ENCODE results near the gene ARHGAP1. TPM values are rescaled to one million over a fixed set of nuclear protein-coding genes. Genes with fewer than 3 reads are reported as not detected.
"Not testable (repeated sequence)": the region's sequence is repeated elsewhere in the genome, so short reads cannot be mapped to it uniquely, and the experiment has no call there.

Gene ARHGAP1
- total RNA-seq, 1 donor from 2014 or later, result 104 TPM

DNA sequence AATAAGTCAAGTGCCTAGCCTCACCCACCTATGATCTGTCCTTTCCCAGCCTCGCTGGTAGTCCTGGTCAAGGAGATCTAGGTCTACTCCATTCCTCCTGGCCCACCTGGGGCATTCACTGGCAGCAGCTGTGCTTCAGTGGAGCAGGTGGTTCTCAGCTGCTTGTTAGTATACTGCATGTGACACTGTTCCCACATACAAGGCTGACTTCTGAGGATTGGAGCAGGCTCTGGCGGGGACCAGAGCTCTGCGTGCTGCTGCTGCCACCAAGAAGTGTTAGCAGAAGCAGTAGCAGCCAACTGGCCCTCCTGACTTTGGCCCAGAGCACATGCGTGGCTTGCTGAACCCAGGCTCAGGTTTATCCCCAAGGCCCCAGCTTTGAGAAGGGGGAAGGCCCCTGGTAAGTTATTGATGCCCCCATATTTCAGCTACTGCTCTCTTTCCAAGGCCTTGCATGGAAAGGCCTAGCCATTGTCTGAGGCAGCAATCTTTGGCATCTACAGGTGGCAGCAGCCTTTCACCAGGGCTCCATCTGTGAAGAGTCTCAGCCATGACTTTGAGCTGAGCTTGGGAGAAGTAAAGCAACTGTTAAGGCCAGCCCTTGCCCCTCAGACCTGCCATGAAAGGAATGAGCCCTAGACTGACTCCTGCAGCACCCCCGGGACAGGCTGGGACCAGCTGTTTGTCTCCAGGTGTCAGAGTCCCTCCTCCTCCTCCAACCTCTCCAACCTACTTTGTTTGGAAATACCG is 26.5 kb downstream of the ARHGAP1 start:
- intact Hi-C loops (cut with DNase I), result no loop called here
- Histone ChIP-seq H3K4me3 (no peak overlapping the region), H3K27ac (peak overlapping the region; percentile 81 to 84), H3K4me1 (peaks cover 4 to 18% of the 10 kb centered on the region in 2 donors), H3K27me3 (no peaks in the 10 kb centered on the region), H3K36me3 (peaks cover 64 to 73% of the 10 kb centered on the region in 2 donors), H3K9me3 (no peaks in the 10 kb centered on the region)
- no peak for TF ChIP-seq CTCF (IDR thresholded peaks at IDR 0.05)
- no peak for DNase-seq (ENCODE audit: low spot score in 2 of 2)

- no peak for TF ChIP-seq CTCF (IDR thresholded peaks at IDR 0.05)
- intact Hi-C loops (cut with DNase I), result no loop called here
- Histone ChIP-seq H3K9me3 (no peaks in the 10 kb centered on the region), H3K27me3 (no peaks in the 10 kb centered on the region), H3K36me3 (peaks cover 66 to 74% of the 10 kb centered on the region in 2 donors), H3K4me1 (peaks cover 5 to 21% of the 10 kb centered on the region in 2 donors), H3K4me3 (no peak overlapping the region), H3K27ac (no peak overlapping the region)
- DNase-seq (ENCODE audit: low spot score in 2 of 2), result no peak
Observed at GRCh38 chr11:46672381-46672839, 28.0 kb downstream of the ARHGAP1 start.

DNA sequence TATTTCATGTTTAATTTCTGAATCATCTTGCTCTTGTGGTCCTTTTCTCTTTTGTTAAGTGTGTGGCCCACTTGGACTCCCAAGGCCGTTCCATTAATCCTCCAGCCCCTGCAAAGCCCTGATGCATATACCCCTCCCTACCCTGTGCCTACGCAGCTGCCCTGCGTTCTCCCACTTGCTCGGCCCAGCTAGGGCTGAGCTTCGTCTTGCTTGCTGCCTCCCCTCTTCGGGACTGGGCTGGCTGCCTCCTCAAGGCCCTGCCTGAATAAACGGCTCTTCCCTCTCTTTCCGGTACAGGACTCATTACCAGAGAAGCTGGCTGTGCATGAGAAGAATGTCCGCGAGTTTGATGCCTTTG is 28.5 kb downstream of the ARHGAP1 start:
- DNase-seq (ENCODE audit: low spot score in 2 of 2), result no peak
- peaks cover 63 to 72% of the 10 kb centered on the region in 2 donors for H3K36me3 ChIP-seq

DNA sequence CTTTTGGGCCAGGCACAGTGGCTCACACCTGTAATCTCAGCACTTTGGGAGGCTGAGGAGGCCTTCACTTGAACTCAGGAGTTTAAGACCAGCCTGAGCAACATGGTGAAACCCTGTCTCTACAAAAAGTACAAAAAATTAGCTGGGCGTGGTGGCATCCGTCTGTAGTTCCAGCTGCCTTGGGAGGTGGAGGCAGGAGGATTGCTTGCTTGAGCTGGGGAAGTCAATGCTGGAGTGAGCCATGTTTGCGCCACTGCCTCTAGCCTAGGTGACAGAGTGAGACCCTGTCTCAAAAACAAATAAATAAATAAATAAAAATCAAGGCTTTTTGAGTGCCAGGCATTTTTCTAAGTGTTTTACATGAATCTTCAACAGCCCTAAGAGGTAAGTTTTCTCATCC is 29.9 kb downstream of the ARHGAP1 start:
- DNase-seq (ENCODE audit: low spot score in 2 of 2); H3K9me3 ChIP-seq; H3K4me3 ChIP-seq; intact Hi-C loops (cut with DNase I); H3K27ac ChIP-seq; H3K27me3 ChIP-seq: not testable (repeated sequence)
- peaks cover 10 to 24% of the 10 kb centered on the region in 2 donors for H3K4me1 ChIP-seq
- H3K36me3 ChIP-seq, result peaks cover 61 to 76% of the 10 kb centered on the region in 2 donors

More for the DNA sequence above, 28.5 kb downstream of the ARHGAP1 start:
- no peaks in the 10 kb centered on the region for H3K9me3 ChIP-seq
- intact Hi-C loops (cut with DNase I), result no loop called here
- no peak overlapping the region for H3K27ac ChIP-seq
- no peak overlapping the region for H3K4me3 ChIP-seq
- H3K27me3 ChIP-seq, result no peaks in the 10 kb centered on the region
- no peak for TF ChIP-seq CTCF (IDR thresholded peaks at IDR 0.05)
- peaks cover 10 to 26% of the 10 kb centered on the region in 2 donors for H3K4me1 ChIP-seq

- intact Hi-C loops (cut with DNase I), result no loop called here
- peaks cover 66 to 84% of the 10 kb centered on the region in 2 donors for H3K36me3 ChIP-seq
- H3K4me3 ChIP-seq, result no peak overlapping the region
- DNase-seq (ENCODE audit: low spot score in 2 of 2), result no peak
- no peaks in the 10 kb centered on the region for H3K27me3 ChIP-seq
- peak in 1 of 3 experiments; percentile 25 for TF ChIP-seq CTCF (IDR thresholded peaks at IDR 0.05)
- H3K9me3 ChIP-seq, result no peaks in the 10 kb centered on the region
- H3K27ac ChIP-seq, result no peak overlapping the region
- peaks cover 6 to 16% of the 10 kb centered on the region in 2 donors for H3K4me1 ChIP-seq
Observed at GRCh38 chr11:46669711-46670139, 30.7 kb downstream of the ARHGAP1 start.

DNA sequence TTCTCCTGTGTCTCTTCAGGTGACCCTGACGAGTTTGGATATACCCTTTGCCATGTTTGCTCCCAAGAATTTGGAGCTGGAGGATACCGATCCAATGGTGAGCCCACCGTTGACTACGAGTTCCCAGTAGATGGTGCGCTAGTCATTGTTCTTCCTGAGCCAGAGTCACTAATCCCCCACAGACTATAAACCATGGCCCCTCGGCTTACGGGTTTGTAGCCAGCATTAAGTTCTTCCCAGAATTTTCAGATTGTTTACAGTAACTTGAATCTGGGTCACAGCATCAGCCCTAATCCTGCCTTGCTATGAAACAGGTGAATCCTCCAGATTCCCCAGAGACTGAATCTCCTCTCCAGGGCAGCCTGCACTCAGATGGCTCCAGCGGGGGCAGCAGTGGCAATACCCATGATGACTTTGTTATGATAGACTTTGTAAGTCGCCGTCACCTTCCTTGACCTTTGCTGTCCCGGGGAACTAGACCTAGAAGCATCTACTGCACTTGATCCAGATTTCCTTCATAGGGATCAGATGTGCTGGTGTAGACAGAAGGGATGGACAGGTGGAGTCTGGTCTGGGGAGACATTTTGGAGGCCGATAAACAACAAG is 31.8 kb downstream of the ARHGAP1 start:
- Histone ChIP-seq H3K36me3 (peaks cover 65 to 94% of the 10 kb centered on the region in 2 donors), H3K9me3 (no peaks in the 10 kb centered on the region), H3K4me3 (no peak overlapping the region), H3K27me3 (no peaks in the 10 kb centered on the region), H3K4me1 (peaks cover 6 to 15% of the 10 kb centered on the region in 2 donors), H3K27ac (peak overlapping the region; percentile 60 to 66)
- DNase-seq (ENCODE audit: low spot score in 2 of 2), result no peak
- intact Hi-C loops (cut with DNase I), result no loop called here
- TF ChIP-seq CTCF (IDR thresholded peaks at IDR 0.05), result no peak
